GM13976 (cell line): Measurements from ENCODE around the gene HSP90AA1.
"Not testable (repeated sequence)": the region's sequence is repeated elsewhere in the genome, so short reads cannot be mapped to it uniquely, and the experiment has no call there.

Source experiments
- DNase-seq: peaks from one replicate; pipeline ENCODE4 v3.0.0; 2012; ENCODE audit warnings: low spot score
- in situ Hi-C: fragments of 300-500 bp; cut with MboI; formaldehyde crosslinking; loops from one replicate; pipeline ENCODE4 v1.12.0; 2022; ENCODE audit warnings: low sequenced_read_pairs, mixed read lengths, inconsistent platforms; ENCODE audit not compliant: unreplicated experiment
- TF ChIP-seq, protein P1 (sequence below): IDR thresholded peaks from 2 replicates; pipeline ENCODE4 v1.5.1; 2012; ENCODE audit warnings: borderline replicate concordance, mild to moderate bottlenecking; ENCODE audit not compliant: insufficient read depth; ENCODE audit errors: extremely low read depth, missing control alignments, control extremely low read depth

HSP90AA1 gene

DNA sequence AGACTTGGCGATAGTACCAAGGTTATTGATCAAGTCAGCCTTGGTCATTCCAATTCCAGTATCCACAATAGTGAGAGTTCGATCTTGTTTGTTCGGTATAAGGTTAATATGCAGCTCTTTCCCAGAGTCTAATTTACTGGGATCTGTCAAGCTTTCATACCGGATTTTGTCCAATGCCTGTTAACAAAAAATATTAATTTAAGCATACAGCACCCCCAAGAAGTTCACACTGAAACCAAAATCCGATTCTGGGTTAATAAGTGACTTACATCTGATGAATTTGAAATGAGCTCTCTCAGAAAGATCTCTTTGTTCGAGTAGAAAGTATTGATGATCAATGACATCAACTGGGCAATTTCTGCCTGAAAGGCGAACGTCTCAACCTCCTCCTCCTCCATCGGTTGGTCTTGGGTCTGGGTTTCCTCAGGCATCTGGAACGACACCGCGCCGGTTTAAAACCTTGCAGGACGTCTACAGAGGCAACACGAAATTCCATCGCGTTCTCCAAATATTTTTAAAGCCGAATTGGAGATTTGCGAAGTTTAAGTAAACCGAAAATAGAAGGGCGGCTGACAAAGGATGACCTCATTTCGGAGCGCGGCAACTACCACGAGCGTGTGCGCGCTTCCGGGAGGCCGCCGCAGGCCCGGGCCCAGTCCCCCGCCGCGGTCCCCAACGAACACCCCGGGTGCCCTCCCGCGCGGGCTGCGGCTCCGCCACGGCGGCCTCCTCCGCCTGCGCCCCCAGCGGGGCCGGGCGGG lies 716 bp downstream of the HSP90AA1 start:
- TF ChIP-seq, protein P1, sequence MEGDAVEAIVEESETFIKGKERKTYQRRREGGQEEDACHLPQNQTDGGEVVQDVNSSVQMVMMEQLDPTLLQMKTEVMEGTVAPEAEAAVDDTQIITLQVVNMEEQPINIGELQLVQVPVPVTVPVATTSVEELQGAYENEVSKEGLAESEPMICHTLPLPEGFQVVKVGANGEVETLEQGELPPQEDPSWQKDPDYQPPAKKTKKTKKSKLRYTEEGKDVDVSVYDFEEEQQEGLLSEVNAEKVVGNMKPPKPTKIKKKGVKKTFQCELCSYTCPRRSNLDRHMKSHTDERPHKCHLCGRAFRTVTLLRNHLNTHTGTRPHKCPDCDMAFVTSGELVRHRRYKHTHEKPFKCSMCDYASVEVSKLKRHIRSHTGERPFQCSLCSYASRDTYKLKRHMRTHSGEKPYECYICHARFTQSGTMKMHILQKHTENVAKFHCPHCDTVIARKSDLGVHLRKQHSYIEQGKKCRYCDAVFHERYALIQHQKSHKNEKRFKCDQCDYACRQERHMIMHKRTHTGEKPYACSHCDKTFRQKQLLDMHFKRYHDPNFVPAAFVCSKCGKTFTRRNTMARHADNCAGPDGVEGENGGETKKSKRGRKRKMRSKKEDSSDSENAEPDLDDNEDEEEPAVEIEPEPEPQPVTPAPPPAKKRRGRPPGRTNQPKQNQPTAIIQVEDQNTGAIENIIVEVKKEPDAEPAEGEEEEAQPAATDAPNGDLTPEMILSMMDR, result no peak
- DNase-seq, result peak; percentile 71
- in situ Hi-C loops, result no loop called here

DNA sequence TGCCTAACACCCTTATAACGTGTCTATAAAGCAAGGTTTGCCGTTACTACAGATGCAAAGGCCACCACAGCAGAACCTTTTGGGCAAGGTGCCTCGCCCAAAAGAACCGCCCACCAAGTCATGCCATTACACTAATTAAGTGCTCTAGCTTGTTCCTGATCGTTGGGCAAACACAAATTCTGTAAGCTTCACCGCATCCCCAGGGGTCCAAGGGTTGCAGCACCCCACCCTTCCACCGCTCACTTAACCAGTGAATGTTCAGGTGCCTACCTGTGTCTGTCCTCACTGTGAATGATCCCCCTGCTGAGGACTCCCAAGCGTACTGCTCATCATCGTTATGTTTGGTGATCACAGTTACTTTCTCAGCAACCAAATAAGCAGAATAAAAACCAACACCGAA lies 1.4 kb downstream of the HSP90AA1 start:
- TF ChIP-seq, protein P1, result no peak
- DNase-seq, result no peak
- in situ Hi-C loops, result no loop called here

DNA sequence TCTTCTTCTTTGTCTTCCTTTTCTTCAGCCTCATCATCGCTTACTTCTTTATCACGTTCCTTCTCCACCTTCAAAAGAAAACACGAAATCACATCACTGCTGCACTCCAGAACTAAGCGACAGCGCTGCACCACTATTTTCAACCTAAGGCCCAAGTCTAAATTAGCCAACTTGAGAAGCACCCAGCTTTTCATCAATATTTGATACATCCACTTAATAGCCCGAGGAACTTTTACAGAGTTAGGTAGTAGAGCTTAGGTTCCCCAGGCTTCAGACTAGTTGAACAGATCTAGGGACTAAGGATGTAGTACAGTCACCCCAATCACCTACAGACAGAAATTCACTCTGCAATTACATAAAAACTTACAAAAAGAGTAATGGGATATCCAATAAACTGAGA lies 1.9 kb downstream of the HSP90AA1 start:
- TF ChIP-seq, protein P1, result no peak
- DNase-seq, result no peak
- in situ Hi-C loops, result no loop called here

DNA sequence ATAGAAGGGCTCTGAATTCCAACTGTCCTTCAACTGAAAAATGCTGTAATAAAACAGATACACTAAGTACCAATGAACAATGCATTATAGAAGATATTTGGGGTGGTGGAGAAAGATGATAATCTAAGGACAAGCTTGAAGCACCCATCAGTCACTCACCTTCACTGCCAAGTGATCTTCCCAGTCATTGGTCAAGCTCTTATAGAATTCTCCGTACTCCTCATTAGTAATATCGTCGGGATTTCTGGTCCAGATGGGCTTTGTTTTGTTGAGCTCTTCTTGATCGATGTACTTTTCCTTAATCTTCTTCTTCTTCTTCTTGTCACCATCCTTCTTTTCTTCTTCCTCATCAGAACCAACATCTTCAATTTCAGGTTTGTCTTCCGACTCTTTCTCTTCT lies 2.3 kb downstream of the HSP90AA1 start:
- DNase-seq, in situ Hi-C loops: not testable (repeated sequence)

DNA sequence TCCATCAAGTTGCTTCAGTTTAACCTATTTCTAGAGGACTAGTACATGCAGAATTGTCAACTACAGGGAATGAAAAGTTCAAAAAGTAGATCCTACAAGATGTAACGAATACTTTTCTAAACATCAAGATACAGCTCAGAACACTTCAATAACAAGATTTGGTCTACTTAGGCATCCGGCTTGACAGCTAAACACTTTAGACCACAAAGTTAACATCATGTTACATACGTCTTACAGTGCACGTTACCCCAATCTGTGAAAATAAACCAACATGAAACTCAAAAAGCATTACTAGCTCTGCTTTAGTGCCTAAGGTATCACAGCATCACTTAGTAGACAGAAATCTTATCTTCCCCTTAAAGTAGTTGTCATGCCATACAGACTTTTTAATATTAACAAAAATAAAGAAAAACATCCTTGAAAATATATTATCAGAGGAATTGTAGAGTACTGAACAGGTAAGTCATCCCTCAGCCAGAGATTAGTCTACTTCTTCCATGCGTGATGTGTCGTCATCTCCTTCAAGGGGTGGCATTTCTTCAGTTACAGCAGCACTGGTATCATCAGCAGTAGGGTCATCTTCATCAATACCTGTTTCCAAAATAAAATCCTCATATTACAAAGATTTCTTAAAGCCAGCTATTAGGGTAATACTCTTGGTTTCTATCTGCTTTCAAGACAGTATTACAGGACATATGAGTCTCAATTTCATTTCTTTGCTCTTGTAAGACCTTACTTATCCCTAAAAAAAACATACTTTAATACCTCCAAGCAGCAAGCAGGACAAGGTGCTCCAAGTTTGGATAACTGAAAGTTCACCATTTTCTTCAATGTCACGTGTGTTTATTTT lies 5.4 kb downstream of the HSP90AA1 start:
- in situ Hi-C loops, result no loop called here
- no peak for DNase-seq
- TF ChIP-seq, protein P1, result no peak

DNA sequence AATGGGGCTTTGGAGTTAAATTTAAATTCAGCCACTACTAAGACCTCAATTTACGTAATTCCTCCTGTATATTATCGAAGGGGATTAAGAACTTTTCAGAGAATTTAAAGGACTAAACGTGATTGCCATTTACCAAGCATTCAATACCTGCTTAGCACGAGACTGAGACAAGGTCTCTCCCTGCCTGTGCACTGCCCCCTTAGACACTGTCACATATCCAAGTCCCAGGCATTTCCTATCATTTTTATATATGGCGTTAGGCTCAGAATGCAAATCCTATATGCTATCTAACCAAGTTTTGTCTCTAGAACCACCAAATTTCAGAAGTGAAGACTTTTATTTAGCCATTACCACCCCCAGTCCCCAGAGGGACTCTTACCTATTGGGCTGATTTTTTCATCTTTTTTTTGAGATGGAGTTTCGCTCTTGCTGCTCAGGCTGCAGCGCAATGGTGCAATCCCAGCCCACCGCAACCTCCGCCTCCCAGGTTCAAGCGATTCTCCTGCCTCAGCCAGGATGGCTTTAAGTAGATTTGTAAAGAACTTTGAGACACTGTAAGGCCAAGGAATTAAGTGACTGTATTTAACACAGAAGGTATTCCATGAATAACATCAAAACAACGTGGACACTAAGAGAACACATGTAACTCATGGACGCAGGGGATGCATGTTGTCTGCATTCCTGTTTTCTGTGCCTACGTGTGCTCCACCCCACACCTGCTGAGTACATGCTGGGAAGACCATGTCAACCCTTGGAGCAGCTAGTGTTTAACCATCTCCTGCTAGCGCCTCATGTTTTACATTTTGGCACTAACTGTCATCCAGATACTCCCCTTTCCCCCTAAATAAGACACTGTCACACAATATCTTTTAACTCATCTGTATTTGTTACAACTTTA lies 6.4 kb downstream of the HSP90AA1 start:
- in situ Hi-C loops, result no loop called here
- no peak for DNase-seq
- TF ChIP-seq, protein P1, result no peak
